Pons (tissue), 1 donor: ENCODE measurements around the gene LAMTOR1.

Experiments used
- DNase-seq: peaks from one replicate; pipeline ENCODE4 v3.0.0-alpha.2; 2016; ENCODE audit warnings: low spot score

LAMTOR1 gene

DNA sequence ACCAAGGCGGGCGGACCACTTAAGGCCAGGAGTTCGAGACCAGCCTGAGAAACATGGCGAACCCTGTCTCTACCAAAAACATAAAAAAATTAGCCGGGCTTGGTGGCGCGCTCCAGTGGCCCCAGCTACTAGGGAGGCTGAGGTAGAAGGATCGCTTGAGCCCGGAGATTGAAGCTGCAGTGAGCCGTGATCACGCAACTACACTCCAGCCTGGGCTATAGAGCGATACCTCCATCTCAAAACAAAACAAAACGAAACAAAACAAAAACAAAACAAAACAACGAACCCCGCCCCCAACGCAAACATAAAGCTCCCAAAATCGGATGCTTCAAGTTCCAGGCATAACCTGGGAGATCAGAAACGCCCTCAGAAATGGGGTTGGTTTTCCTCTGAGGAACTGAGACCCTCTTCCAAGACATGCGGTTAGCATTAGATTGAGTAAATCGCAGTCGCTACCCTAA is 21.9 kb downstream of the LAMTOR1 start:
- no peak for DNase-seq

DNA sequence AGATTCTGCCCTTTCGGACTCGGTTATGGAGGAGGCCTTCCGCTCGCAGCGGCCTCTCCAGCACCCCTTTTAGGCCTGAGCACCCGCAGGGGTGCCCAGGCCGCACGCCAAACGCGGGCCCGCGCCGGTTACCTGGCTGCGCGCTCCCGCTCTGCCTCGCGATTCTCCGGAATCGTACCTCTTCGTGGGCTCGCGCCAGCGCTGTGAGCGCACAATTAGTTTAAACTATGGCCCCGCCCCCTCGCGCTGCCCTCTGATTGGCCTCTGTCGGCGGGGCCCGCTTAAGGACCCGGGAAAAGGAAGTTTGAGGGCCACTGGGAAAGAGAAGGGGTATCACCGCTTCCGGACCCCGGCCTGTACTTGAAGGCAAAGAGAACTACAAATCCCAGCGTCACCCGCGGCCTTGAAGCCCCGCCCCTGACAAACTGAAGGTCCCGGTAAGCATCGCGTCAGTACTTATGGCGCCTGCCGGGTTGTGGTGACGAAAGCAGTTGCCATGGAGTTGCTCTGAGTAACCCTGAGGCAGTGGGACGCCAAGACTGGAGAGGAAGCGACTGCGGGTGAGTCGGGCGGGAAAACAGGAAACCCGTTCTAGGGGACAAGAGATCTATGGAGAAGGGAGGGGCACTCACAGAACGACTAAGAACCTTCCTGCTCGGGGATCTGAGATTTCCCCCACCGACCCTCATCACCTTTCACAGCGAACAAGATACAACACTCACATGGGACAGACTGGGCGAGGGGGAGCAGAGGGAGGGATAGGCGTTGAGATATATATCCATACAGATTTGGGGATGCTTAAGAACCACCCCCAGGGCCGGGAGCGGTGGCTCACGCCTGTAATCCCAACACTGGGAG is 22.5 kb downstream of the LAMTOR1 start, which contains the start of the genes LRRC51 and NUMA1:
TSS of gene LRRC51 (plus strand) at position 525 of the 858 bp plus-strand sequence. CDS start 8,234 bp downstream, outside the sequence.
TSS of gene NUMA1 (minus strand) at position 217 of the 858 bp plus-strand sequence. CDS start 44,599 bp downstream, outside the sequence.
- DNase-seq: peak; percentile 100

DNA sequence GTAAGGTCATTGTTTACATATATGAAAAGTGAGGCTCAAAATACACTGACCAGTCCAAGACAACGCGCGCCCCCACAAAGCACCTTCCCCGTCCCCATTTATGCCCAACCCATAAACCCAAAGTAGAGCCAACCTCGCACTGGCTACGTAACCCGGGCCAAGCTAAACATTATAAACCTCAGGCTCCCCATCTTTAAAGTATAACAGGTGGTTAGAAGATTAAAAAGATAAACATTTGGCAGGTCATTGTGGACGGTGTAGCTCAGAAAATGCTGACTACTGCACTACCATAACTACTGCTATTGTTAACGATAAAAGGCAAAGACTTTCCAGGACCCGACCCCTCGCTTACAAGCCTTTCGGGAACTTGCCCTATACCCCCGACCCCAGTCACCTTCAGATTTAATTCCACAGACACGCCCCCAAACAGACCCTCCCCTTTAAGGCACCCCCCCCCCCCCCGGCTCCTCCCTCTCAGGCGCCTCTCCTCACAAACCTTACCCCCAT is 23.2 kb downstream of the LAMTOR1 start:
- no peak for DNase-seq

DNA sequence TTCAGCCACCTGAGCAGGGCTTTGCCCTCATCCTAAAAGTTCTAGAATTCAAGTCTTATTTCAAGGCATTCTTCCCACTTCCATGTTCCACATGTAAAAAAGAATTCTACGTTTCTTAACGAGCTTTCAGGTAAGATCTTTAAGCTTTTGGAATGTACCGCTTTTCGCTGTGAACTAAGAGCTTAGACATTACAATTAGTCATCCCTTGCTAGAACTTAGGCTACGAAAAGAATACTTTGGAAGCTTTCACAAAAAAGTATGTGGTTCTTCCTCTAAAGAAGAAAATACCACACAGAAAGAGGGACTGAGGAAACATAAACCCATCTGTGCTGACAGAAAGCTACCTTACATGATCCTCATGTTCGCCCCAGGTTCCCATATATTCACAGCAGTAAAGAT is 24.6 kb downstream of the LAMTOR1 start:
- no peak for DNase-seq

DNA sequence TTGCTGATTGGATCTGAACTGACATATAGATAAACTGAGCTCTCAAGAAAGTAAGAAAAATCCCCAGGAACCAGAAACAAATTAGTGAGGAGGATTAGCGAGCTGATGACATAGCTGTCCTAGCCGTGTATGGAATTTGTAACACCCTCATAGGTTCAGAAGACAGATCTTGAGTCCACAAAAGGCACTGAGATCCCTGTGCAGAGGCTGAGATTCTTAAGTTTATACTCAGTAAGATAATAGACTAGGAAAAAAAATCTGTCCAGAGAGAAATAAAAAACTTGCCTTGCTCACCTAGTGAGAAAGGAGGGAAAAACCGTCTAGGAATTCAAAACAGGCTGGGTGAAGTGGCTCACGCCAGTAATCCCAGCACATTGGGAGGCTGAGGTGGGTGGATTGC is 27.3 kb downstream of the LAMTOR1 start:
- DNase-seq: no peak

DNA sequence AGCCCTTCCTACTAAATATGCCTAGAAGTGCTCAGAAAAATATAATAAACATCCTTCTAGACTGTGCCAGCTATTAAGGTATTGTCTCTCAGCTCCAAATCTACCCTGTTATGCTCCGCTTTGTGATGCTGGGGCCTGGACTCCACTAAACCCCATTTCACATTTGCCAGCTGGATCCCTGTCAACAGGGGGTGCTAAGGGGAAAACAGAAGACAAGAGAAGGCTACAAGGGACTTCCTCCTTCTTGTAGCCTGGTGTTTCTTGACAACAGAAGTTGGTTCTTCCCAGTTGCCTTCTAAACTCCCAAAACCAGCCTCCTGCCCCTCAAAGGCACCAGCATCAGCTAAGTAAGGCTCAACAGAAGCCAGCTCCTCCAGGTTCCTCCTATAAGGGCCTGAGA is 28.0 kb downstream of the LAMTOR1 start:
- peak; percentile 63 for DNase-seq

DNA sequence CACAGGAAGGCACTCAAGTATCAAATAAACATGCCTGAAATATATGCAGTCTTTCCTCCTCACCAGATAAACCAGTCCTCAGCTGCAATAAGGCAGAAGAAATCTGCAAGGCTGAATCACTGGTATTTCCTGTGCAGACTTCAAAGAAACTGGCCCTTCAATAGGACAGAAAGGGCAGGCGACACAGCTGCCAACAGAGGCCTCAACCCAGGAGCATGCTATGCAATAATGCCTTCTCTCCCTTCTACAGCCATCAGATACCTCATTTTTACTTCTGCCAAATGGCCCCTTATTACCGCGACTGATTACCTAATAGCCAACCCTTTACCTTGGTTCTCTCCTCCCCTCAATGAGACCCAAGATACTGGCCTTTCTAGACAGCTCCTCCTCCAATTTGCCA is 30.7 kb downstream of the LAMTOR1 start:
- DNase-seq: no peak

DNA sequence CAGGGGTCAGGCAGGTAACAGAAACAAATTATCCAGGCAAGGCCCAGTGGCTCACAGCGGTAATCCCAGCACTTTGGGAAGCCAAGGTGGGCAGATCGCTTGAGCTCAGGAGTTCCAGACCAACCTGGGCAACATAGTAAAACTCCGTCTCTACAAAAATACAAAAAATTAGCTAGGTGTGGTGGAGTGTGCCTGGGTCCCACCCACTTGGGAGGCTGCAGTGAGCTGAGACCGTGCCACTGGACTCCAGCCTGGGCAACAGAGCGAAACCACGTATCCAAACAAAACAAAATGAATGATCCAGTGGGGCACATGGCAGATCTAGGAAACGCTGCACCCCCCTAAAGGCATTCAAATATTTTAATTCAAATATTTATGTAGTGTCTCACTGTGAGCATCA is 32.6 kb downstream of the LAMTOR1 start:
- no peak for DNase-seq

DNA sequence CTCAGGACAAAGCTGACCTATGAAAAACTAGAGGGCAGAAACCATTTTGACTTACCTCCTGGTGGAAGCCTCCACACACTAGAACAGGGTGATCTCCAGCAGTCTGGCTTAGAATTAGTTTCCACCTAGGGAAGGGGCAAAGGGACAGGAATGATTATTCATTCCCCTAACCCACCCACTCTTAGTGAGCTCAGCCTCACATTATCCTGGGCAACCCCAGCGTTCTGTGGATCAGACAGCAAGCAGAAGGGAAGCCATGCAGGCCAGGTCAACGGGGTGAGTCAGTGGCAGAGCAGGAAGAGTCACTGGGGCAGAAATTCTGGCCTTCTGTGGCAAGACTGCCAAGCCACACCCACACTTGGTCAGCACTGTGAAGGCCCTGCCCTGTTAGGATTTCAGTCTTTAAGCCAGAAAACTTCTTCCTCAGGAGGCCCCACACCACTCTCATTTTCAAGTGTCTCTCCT is 33.3 kb downstream of the LAMTOR1 start:
- DNase-seq: peak; percentile 71

DNA sequence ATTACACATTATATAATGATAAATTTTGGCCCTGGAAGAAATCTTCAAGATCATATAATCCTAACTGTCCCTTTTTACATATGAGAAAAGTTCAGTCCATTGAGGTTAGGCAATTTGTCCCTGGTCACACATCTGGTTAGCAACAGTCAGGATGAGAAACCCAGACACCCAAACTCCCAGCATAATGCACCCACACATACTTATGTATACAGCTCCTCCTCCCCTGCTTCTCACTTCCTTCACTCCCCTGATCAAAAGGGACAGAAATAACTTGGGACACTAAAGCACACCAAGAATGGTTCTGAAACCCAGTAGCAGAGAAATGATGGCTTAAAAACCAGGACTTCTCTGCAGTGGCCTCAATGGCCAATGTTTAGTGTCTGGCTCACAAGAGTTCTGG is 33.9 kb downstream of the LAMTOR1 start:
- no peak for DNase-seq

DNA sequence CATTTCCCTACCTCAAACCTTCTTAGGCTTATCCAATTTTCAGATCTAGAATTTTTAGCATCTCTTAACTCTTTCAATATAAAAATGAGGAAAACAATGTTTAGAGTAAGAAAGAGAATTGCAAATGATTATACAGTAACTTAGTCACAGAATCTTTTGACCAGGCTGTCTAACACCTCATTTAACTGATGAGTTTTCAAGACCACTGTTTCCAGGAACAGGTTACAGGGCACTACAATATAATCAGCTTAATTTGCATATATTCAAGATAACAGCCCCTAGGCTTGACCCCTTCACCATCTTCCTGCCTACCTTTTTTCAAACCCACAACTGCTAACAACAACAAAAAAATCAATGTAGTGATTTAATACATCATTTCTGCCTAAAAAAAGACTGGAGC is 35.4 kb downstream of the LAMTOR1 start:
- DNase-seq: no peak

DNA sequence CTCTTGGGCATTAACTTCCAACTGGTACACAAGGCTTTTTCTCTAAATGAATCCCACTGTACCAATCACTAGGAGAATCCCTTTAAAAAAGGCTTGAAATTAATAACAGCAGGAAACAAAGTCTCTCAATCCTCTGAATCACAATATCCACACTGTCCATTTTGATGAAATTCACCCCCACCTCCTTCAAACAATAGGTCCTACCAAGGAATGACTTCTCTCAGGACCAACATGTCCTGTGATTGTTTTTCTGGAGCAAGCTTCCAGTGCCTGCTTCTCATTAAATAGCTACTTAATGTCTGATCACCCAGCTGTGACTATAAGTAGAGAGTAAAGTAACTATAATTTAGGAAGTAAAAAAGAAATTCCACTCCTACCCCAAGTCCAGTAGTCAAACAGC is 35.8 kb downstream of the LAMTOR1 start:
- DNase-seq: no peak

DNA sequence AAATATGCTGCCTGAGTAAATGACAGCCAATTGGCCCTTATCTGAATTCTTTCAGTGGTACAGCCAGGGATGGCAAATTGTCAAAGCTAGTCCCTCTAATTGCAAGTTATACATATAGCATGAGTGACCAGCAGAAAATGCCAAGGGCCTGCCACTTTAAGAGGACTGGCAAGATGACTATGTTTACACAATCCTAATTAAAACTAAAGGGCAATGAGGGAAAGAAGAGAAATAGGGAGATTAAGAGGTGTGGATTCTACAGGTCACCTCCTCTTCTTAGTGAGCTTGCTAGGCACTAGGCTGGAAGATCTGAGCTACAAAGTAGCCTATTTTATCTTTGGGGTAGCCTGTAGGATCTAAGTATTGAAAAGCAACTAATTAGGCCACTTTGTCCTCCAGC is 36.2 kb downstream of the LAMTOR1 start:
- no peak for DNase-seq

DNA sequence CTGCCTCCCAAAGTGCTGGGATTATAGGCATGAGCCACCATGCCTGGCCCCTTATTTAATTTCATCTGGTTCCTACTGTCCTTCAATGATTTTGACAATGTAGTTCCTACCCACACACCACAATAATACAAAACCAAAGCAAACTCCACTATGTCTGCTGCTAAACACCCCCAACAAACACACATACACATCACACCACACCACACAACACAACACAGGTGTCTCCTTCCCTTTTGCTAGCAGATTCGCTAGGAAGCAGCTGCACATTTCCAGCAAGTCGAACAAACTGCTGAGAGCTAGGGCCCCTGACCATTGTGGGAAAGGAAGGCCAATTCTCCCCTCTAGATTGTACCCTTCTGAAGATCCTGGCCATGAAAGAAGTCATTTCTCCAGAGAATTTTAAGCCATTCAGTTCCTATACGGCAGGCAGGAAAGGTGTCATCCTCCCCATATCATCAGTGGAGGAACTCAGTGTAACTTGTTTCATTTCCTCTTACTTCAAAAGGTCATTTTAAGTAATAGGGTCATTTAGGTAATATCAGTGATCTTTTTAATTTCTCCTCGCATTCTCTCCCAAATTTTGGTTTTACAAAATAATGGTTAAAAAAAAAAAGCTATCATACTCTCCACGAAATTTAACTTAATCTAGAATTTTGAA is 41.2 kb downstream of the LAMTOR1 start:
- no peak for DNase-seq

DNA sequence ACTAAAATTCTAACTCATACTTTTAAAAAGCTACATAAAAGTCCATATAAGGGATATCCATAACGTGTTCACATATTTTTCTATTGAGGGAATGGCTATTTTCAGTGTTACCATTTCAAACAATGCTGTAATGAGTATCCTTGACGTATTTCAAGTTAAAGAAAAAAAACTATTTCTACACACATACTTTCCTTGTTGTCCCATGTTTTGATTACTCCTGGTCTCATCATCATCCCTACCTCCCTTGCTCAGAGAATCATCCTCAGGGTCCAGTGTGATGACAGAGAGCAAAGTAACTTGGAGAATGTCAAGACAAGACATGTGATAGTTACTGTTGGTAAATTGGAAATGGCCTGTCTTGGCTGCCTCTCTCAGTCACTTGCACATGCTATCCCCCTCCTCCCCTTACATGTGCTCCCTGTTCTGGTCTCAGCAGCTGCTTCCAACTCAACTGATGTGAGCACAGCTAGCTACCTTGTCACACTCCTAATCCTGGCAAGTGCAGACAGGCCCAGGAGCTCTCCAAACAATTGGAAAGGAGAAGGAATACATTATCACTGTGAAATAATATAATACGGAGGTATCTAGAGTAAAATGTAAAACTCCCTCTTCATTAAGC is 44.6 kb downstream of the LAMTOR1 start:
- DNase-seq: no peak

DNA sequence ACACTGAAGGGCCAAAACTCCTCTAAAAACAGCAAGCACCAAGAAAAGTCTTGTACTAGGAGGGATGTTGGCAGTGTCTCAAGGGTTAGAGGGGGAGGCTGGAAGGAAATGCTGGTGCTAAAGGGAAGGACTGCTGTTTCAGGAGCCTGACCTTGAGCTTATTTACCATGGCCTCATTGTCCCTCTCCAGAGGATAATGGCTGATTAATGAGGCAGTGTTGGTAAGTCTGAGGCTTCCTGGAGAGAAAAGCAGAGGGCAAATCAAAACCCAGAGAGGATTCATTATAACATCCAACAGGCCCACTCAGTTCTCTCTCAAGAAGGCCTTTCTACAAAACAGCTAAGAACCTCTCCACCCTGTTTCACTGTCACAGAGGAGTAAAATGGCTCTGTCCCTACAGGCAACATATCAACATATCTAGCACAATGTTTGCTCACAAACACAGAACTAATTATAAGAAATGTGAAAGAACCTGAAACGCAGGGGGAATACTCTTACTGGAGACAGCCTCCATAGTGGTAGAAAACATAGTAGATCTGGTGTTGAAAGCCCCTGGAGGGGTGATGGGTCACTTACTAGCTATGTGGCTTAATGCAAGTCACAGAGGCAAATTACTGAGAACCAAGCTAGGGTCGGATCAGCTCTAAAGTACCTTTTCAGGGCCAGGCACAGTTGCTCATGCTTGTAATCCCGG is 54.2 kb downstream of the LAMTOR1 start:
- peak; percentile 58 for DNase-seq
